ENCODE measurements around the gene RNF167. TPM values are rescaled to one million over a fixed set of nuclear protein-coding genes. Genes with fewer than 3 reads are reported as not detected.

The RNF167 gene
- total and polyA plus RNA-seq, 2 donors (not counting 3 experiments of a cell fraction or from before 2014, with no cell fraction given): 60.2 to 87.6 TPM

- Histone ChIP-seq H3K4me2 (ENCODE audit: insufficient read depth, low read length) (peak overlapping the region; percentile 89), H3K4me1 (ENCODE audit: control insufficient read depth, extremely low read depth, insufficient read depth, low read length) (peaks cover 19% of the 10 kb centered on the region), H3K27me3 (ENCODE audit: control insufficient read depth in 2 of 2, insufficient read depth in 2 of 2, low read length in 2 of 2) (no peaks in the 10 kb centered on the region), H4K20me1 (replicated peaks; ENCODE audit: control insufficient read depth, extremely low read depth, insufficient read depth, low read length) (no peaks in the 10 kb centered on the region), H3K36me3 (ENCODE audit: control insufficient read depth in 2 of 2, extremely low read depth in 1 of 2, insufficient read depth in 2 of 2, low read length in 2 of 2) (peaks cover 8 to 33% of the 10 kb centered on the region in 2 experiments), H3K9me3 (replicated peaks; ENCODE audit: control insufficient read depth, insufficient read depth, low read length) (no peaks in the 10 kb centered on the region), H3K79me2 (ENCODE audit: control insufficient read depth, insufficient read depth, low read length) (peaks cover 54% of the 10 kb centered on the region), H3K9ac (replicated peaks; ENCODE audit: extremely low read depth, insufficient read depth, low read length) (peak overlapping the region; percentile 88), H2AFZ (ENCODE audit: low read depth, low read length) (peak overlapping the region; percentile 40), H3K27ac (ENCODE audit: insufficient read depth, low read depth, low read length) (peak overlapping the region; percentile 81), H3K4me3 (replicated peaks in 1 of 3; ENCODE audit: insufficient read depth in 1 of 3, low read depth in 1 of 3, low read length in 3 of 3) (peak overlapping the region; percentile 45 to 84 (median 77)), H3K9me1 (replicated peaks; ENCODE audit: control insufficient read depth, extremely low read depth, insufficient read depth, low read length) (no peaks in the 10 kb centered on the region)
- no TSS peak for BruUV-seq (replicated peaks)
- ChIA-PET POLR2A (interaction anchor here (1.0 to 2.3 kb wide), 3 partner anchors 14 to 31 kb away, joined by 4 to 15 read pairs (median 4); partner anchors contain the start of gene SPAG7), CTCF (interaction anchor here (1.0 to 3.3 kb wide), 9 partner anchors 18 to 92 kb away, joined by 3 to 44 read pairs (median 6); partner anchors contain the start of genes CHRNE, INCA1 and KIF1C)
- dilution Hi-C loops (cut with MboI; ENCODE audit: extremely low pct_ligation_motif_present, low sequenced_read_pairs) (no loop called here), intact Hi-C loops (cut with micrococcal nuclease) (loop anchor here (1.0 kb wide), 1 partner anchor 30 kb away; no protein-coding TSS in a partner anchor)
- TF ChIP-seq JUN (IDR thresholded peaks at IDR 0.05; ENCODE audit: borderline replicate concordance, insufficient read depth, insufficient read length, low read depth) (no peak), EZH2 (IDR thresholded peaks at IDR 0.05; ENCODE audit: borderline replicate concordance, low read depth, low read length, severe bottlenecking) (no peak), CTCF (IDR thresholded peaks at IDR 0.05; ENCODE audit: extremely low read depth in 1 of 2, insufficient read depth in 1 of 2, low read depth in 1 of 2, low read length in 2 of 2) (no peak), MAX (IDR thresholded peaks at IDR 0.05; ENCODE audit: insufficient read depth, insufficient read length) (no peak), MYC (IDR thresholded peaks at IDR 0.05; ENCODE audit: low read depth, low read length) (no peak)
- DNase-seq (ENCODE audit: low read depth, low spot score) (no peak), FAIRE-seq (no peak)
These were observed 597 bp upstream of the RNF167 start for GRCh38 chr17:4939546-4939795.

Data from endothelial cell of umbilical vein (primary cell).